PFSK-1 (cell line): ENCODE results near the gene BNIP1.

Experiments used
- FOXP2 ChIP-seq: optimal IDR thresholded peaks from 2 replicates; pipeline ENCODE3; 2011; ENCODE audit warnings: borderline replicate concordance, control low read depth, inconsistent platforms; ENCODE audit not compliant: insufficient read depth; ENCODE audit errors: extremely low read length, extremely low read depth
- POLR2AphosphoS5 ChIP-seq: IDR thresholded peaks from 2 replicates; pipeline ENCODE4 v1.6.1; 2012; ENCODE audit warnings: low read depth, mild to moderate bottlenecking, control low read depth, low read length, moderate library complexity
- SIN3A ChIP-seq: IDR thresholded peaks from 2 replicates; pipeline ENCODE4 v1.6.1; 2012; ENCODE audit warnings: mild to moderate bottlenecking, low read length, moderate library complexity, borderline replicate concordance; ENCODE audit not compliant: insufficient read depth
- TAF1 ChIP-seq: IDR thresholded peaks from 2 replicates; pipeline ENCODE4 v1.6.1; 2012; ENCODE audit warnings: low read length, control low read depth, borderline replicate concordance; ENCODE audit not compliant: insufficient read depth
- TF ChIP-seq, protein P1 (sequence below), 2 experiments: IDR thresholded peaks; 2 replicates each; pipeline versions ENCODE4 v1.6.1 to v1.8.0; 2011 to 2012; ENCODE audit warnings: low read depth in 2 of 2, low read length in 2 of 2, control low read depth in 1 of 2, inconsistent platforms in 1 of 2, mild to moderate bottlenecking in 1 of 2, moderate library complexity in 1 of 2; ENCODE audit not compliant: insufficient read depth in 1 of 2

BNIP1 gene

DNA sequence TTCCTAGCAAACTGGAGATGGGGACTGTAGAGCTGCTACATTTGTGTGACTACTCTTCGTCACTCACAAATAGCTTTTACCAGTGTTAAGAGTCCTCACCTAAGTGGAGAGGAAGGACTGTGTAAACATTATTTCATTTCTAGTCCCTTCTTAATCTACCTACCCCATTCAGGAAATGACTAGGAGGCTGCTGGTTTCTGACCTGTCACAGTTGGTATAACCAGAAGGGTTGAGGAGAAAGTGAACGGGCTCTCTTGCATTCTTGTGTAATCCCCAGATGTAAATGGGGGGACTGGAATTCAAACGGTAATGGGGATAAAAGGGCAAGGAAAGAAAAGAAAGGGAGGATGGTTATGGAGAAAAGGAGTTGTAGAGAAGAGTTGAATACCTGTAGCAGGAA, 35.4 kb upstream of the BNIP1 start:
- TF ChIP-seq, protein P1, sequence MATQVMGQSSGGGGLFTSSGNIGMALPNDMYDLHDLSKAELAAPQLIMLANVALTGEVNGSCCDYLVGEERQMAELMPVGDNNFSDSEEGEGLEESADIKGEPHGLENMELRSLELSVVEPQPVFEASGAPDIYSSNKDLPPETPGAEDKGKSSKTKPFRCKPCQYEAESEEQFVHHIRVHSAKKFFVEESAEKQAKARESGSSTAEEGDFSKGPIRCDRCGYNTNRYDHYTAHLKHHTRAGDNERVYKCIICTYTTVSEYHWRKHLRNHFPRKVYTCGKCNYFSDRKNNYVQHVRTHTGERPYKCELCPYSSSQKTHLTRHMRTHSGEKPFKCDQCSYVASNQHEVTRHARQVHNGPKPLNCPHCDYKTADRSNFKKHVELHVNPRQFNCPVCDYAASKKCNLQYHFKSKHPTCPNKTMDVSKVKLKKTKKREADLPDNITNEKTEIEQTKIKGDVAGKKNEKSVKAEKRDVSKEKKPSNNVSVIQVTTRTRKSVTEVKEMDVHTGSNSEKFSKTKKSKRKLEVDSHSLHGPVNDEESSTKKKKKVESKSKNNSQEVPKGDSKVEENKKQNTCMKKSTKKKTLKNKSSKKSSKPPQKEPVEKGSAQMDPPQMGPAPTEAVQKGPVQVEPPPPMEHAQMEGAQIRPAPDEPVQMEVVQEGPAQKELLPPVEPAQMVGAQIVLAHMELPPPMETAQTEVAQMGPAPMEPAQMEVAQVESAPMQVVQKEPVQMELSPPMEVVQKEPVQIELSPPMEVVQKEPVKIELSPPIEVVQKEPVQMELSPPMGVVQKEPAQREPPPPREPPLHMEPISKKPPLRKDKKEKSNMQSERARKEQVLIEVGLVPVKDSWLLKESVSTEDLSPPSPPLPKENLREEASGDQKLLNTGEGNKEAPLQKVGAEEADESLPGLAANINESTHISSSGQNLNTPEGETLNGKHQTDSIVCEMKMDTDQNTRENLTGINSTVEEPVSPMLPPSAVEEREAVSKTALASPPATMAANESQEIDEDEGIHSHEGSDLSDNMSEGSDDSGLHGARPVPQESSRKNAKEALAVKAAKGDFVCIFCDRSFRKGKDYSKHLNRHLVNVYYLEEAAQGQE (IDR thresholded peaks at IDR 0.05; ENCODE audit: insufficient read depth in 1 of 2, low read depth in 2 of 2, low read length in 2 of 2): no peak

DNA sequence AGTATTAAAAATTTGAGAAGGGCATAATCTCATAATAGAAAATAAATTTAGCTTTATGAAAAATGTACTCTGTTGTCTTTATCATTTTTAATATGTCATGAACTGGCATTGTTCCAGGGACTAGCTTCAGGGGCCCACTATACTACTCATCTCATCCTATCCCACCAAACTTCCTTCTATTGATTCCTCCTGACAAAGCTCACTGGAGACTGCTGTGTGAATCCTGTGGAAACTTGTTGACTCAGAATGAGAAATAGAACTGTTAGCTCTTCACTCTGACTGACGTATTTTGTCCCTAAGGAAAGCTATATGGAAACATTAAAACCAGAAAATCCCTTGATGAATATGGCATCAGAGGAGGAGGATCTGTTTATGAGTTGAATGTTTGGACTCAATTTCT, 29.8 kb upstream of the BNIP1 start:
- TF ChIP-seq, protein P1 (IDR thresholded peaks at IDR 0.05; ENCODE audit: insufficient read depth in 1 of 2, low read depth in 2 of 2, low read length in 2 of 2): no peak
- TF ChIP-seq TAF1 (no peak), FOXP2 (no peak), SIN3A (no peak), POLR2AphosphoS5 (no peak)

DNA sequence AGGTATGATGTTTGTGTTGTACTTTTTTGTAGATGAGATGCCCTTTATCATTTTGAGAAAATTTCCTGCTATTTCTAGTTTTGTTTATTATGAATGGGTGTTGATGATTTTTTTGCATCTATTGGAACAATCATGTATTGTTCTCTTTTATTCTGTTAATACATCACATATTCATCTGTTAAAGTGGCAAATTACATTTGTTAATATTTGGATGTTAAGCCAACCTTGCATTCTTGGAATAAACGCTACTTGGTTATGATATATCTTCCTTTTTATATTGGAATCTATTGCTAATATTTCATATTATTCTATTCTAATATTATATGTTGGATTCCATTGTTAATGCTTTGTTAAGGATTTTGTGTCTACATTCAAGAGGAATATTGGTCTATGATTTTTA, 24.6 kb upstream of the BNIP1 start:
- TF ChIP-seq TAF1: no peak
- no peak for TF ChIP-seq FOXP2
- no peak for TF ChIP-seq SIN3A
- TF ChIP-seq, protein P1 (IDR thresholded peaks at IDR 0.05; ENCODE audit: insufficient read depth in 1 of 2, low read depth in 2 of 2, low read length in 2 of 2): no peak
- TF ChIP-seq POLR2AphosphoS5: no peak

DNA sequence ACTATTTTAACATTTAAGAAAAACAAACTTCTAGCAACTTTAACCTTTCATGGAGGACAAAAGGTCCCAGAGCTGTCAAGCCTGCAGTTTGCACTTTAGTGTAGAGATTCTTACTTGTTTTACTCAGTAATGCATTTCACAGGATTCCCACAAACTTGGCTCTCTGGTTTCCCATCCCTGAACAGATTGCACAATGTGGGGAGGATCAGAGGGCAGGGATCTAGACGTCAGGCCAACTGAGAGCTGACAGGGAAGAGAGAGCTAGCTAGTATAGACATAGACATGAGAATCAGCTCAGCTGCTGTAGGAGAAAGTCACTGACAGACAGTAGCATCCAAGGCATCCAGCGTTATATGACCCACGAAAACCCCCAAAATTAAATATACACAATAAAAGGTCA, 20.9 kb upstream of the BNIP1 start:
- TF ChIP-seq, protein P1 (IDR thresholded peaks at IDR 0.05; ENCODE audit: insufficient read depth in 1 of 2, low read depth in 2 of 2, low read length in 2 of 2): no peak
- TF ChIP-seq FOXP2 (no peak), TAF1 (no peak), SIN3A (no peak), POLR2AphosphoS5 (no peak)

DNA sequence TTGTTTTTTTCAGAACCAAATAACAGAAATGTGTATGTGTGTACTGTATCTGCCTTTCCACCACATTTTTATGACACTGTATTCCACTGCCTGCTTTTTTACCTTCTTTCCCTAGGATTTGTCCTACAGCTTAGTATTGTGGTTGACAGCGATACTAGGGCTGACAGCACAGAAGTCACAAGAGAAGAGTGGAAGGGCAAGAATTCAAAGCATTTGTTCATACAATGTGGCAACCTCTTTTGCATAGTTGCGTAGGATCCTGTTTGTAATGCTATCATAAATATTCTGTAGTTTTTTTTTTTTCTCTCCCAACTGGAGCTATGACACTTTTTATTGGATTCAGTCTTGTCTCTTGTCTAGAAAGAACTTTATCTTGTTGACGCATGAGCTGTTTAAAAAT, 5.6 kb upstream of the BNIP1 start:
- TF ChIP-seq, protein P1 (IDR thresholded peaks at IDR 0.05; ENCODE audit: insufficient read depth in 1 of 2, low read depth in 2 of 2, low read length in 2 of 2): no peak
- no peak for TF ChIP-seq TAF1
